HepG2 (cell line): ENCODE measurements around the gene ENC1. TPM values are rescaled to one million over a fixed set of nuclear protein-coding genes. Genes with fewer than 3 reads are reported as not detected.

ENCODE experiments used
- IRX3 ChIP-seq: sonication (generic); formaldehyde crosslinking; IDR thresholded peaks from 2 replicates; pipeline ENCODE4 v1.8.1; 2023; ENCODE audit warnings: mild to moderate bottlenecking, low read depth, missing genetic modification reagents, borderline replicate concordance
- NFIC ChIP-seq: IDR thresholded peaks from 2 replicates; pipeline ENCODE4 v1.6.1; 2012; ENCODE audit warnings: mild to moderate bottlenecking, low read length, inconsistent platforms
- RBM22 ChIP-seq: fragments of 200-400 bp; formaldehyde crosslinking; optimal IDR thresholded peaks from 2 replicates; pipeline ENCODE3; 2017; ENCODE audit warnings: mild to moderate bottlenecking, low read length, moderate library complexity
- STAT6 ChIP-seq: sonication (generic); formaldehyde crosslinking; IDR thresholded peaks from 2 replicates; pipeline ENCODE4 v1.4.0; 2020; ENCODE audit warnings: missing genetic modification reagents, mild to moderate bottlenecking, borderline replicate concordance
- TGIF2 ChIP-seq: IDR thresholded peaks from 2 replicates; pipeline ENCODE4 v1.6.1; 2016; ENCODE audit warnings: control low read depth, missing compliant biosample characterization
- ZNF609 ChIP-seq: sonication (generic); formaldehyde crosslinking; IDR thresholded peaks from 2 replicates; pipeline ENCODE4 v1.4.0; 2020; ENCODE audit warnings: mild to moderate bottlenecking, missing genetic modification reagents, borderline replicate concordance
- ZNF646 ChIP-seq: sonication (generic); formaldehyde crosslinking; IDR thresholded peaks from 2 replicates; pipeline ENCODE4 v1.9.0; 2021; ENCODE audit warnings: mild to moderate bottlenecking, missing genetic modification reagents
- ZNF652 ChIP-seq: IDR thresholded peaks from 2 replicates; pipeline ENCODE4 v1.6.1; 2016; ENCODE audit warnings: low read depth, borderline replicate concordance
- polyA plus RNA-seq, 8 experiments: library from polyadenylated mRNA; depleted of rRNA in 3 of 8; stranded (reverse) in 7 of 8; unstranded in 1 of 8; fragments of >200 nt; fragmentation: Illumina TruSeq in 4 of 8; extraction: Trizol in 4 of 8; gene quantifications; 2 replicates each; pipeline versions ENCODE4 v1.2.1 to v1.2.3, GENCODE V29; 2011 to 2016; ENCODE audit warnings: low read depth in 4 of 8, missing spikeins in 1 of 8, mixed read lengths in 1 of 8; ENCODE audit not compliant: insufficient read depth in 1 of 8
- total RNA-seq, 5 experiments: library from RNA; depleted of rRNA; stranded (reverse); fragments of >200 nt; fragmentation: Illumina TruSeq; extraction: Trizol; gene quantifications; 2 replicates each; pipeline ENCODE4 v1.2.3, GENCODE V29; 2016; ENCODE audit warnings: low read depth in 1 of 5

The ENC1 gene
- total and polyA plus RNA-seq, 2 of the 13 experiments (the other 11 are each of a cell fraction or from before 2014, with no cell fraction given), result 63.8 to 64.4 TPM

- TF ChIP-seq ZNF609 (CRISPR knock-in tag) (0 out of 2 replicates have a peak, but pooled peaks have one; percentile 36), ZNF652 (peak; percentile 28; the same call in 1 of the 2 replicates), IRX3 (CRISPR knock-in tag) (0 out of 2 replicates have a peak, but pooled peaks have one; percentile 32), ZNF646 (no peak), STAT6 (CRISPR knock-in tag) (no peak), NFIC (peak; percentile 44; the same call in 1 of the 2 replicates), RBM22 (peak; percentile 99), TGIF2 (CRISPR knock-in tag) (0 out of 2 replicates have a peak, but pooled peaks have one; percentile 50)
Measured at GRCh38 chr5:74626386-74627222, 13.9 kb downstream of the ENC1 start (continued).
